Endodermal cell (in vitro differentiated cells): ENCODE results near the gene GALNT18. TPM values are rescaled to one million over a fixed set of nuclear protein-coding genes. Genes with fewer than 3 reads are reported as not detected.

ENCODE experiments used
- DNase-seq: peaks from one replicate; pipeline ENCODE4 v3.0.0-alpha.2; 2017
- H3K27ac ChIP-seq: 2 replicates; pipeline ENCODE4 v1.5.1; 2013; ENCODE audit warnings: mild to moderate bottlenecking, low read depth, low read length, moderate library complexity
- H3K27me3 ChIP-seq: 2 replicates; pipeline ENCODE4 v1.6.1; 2013; ENCODE audit warnings: mild to moderate bottlenecking, low read length, moderate library complexity; ENCODE audit not compliant: insufficient read depth, control insufficient read depth, poor library complexity, severe bottlenecking
- H3K36me3 ChIP-seq: 2 replicates; pipeline ENCODE4 v1.7.0; 2013; ENCODE audit warnings: mild to moderate bottlenecking, low read length, moderate library complexity; ENCODE audit not compliant: control insufficient read depth, insufficient read depth
- H3K4me1 ChIP-seq: one replicate; pipeline ENCODE4 v1.7.0; 2013; ENCODE audit warnings: low read length; ENCODE audit not compliant: control insufficient read depth, insufficient read depth
- H3K4me3 ChIP-seq: 2 replicates; pipeline ENCODE4 v1.5.1; 2013; ENCODE audit warnings: mild to moderate bottlenecking, low read length, moderate library complexity
- H3K9ac ChIP-seq: 2 replicates; pipeline ENCODE4 v1.6.1; 2013; ENCODE audit warnings: mild to moderate bottlenecking, low read length, moderate library complexity; ENCODE audit not compliant: poor library complexity, severe bottlenecking; ENCODE audit errors: extremely low read depth
- H3K9me3 ChIP-seq: 2 replicates; pipeline ENCODE4 v1.6.1; 2013; ENCODE audit warnings: mild to moderate bottlenecking, low read length, moderate library complexity; ENCODE audit not compliant: control insufficient read depth
- H3K27ac Mint-ChIP-seq: 2 replicates; pipeline ENCODE4 v1.8.0; 2020; ENCODE audit warnings: mixed read lengths
- H3K27me3 Mint-ChIP-seq: 2 replicates; pipeline ENCODE4 v1.8.0; 2021; ENCODE audit warnings: mild to moderate bottlenecking, mixed read lengths; ENCODE audit not compliant: insufficient read depth
- H3K36me3 Mint-ChIP-seq: 2 replicates; pipeline ENCODE4 v1.8.0; 2020; ENCODE audit warnings: low read depth, mixed read lengths
- H3K4me1 Mint-ChIP-seq: 2 replicates; pipeline ENCODE4 v1.8.0; 2020; ENCODE audit warnings: mixed read lengths
- H3K4me3 Mint-ChIP-seq: 2 replicates; pipeline ENCODE4 v1.8.0; 2020; ENCODE audit warnings: mild to moderate bottlenecking, moderate library complexity, mixed read lengths
- H3K9me3 Mint-ChIP-seq: 2 replicates; pipeline ENCODE4 v1.8.0; 2020; ENCODE audit warnings: mild to moderate bottlenecking, mixed read lengths
- CTCF ChIP-seq: fragments of 200-600 bp; sonication (generic); conservative IDR thresholded peaks from 2 replicates; pipeline ENCODE4 v1.5.0; 2021; ENCODE audit warnings: antibody characterized with exemption, mild to moderate bottlenecking
- WGBS, 2 experiments: methylation state at CpG; one replicate each; pipeline versions ENCODE4 v1.1.5 to v1.1.7; 2013; ENCODE audit warnings: missing lambda C conversion rate in 2 of 2, mixed read lengths in 1 of 2; ENCODE audit not compliant: insufficient coverage in 1 of 2, insufficient read length in 1 of 2; 5-methylcytosine and 5-hydroxymethylcytosine counted together
- total RNA-seq, 2 donors: library from RNA; stranded (reverse); fragmentation: NEBNext Ultra II Directional in 1 of 2; extraction: Animal tissue kit (Norgen Biotek cat#: 25700) in 1 of 2; gene quantifications; 2 replicates in 1 of 2; 3 replicates in 1 of 2; pipeline ENCODE4 v1.2.1, GENCODE V29; 2021

GALNT18 gene
- total RNA-seq, 2 donors from 2014 or later: 5.1 to 9.9 TPM

- no peaks in the 10 kb centered on the region for H3K9me3 ChIP-seq
- no peak overlapping the region for H3K4me3 ChIP-seq
- WGBS, 2 experiments: 93% methylated on average over 6 to 7 of the region's 7 CpGs
- H3K27me3 ChIP-seq: no peaks in the 10 kb centered on the region
- Mint-ChIP-seq H3K4me1 (peaks cover 5% of the 10 kb centered on the region), H3K9me3 (no peaks in the 10 kb centered on the region), H3K36me3 (no peaks in the 10 kb centered on the region), H3K27me3 (no peaks in the 10 kb centered on the region), H3K4me3 (no peak overlapping the region), H3K27ac (no peak overlapping the region)
- no peak for TF ChIP-seq CTCF
- no peak for DNase-seq
- peaks cover 9% of the 10 kb centered on the region for H3K4me1 ChIP-seq
- no peak overlapping the region for H3K27ac ChIP-seq
- H3K9ac ChIP-seq: no peak overlapping the region
- H3K36me3 ChIP-seq: no peaks in the 10 kb centered on the region
Observed at GRCh38 chr11:11533751-11534150, 88.1 kb downstream of the GALNT18 start.

- DNase-seq: no peak
- no peak overlapping the region for H3K9ac ChIP-seq
- no peaks in the 10 kb centered on the region for H3K9me3 ChIP-seq
- peaks cover 2% of the 10 kb centered on the region for H3K4me1 ChIP-seq
- H3K4me3 ChIP-seq: no peak overlapping the region
- Mint-ChIP-seq H3K27me3 (no peaks in the 10 kb centered on the region), H3K27ac (no peak overlapping the region), H3K9me3 (no peaks in the 10 kb centered on the region), H3K4me1 (peaks cover 5% of the 10 kb centered on the region), H3K36me3 (no peaks in the 10 kb centered on the region), H3K4me3 (no peak overlapping the region)
- H3K27me3 ChIP-seq: no peaks in the 10 kb centered on the region
- 94 to 96% methylated on average over 2 of the region's 2 CpGs for WGBS, 2 experiments
- no peak overlapping the region for H3K27ac ChIP-seq
- H3K36me3 ChIP-seq: no peaks in the 10 kb centered on the region
- TF ChIP-seq CTCF: no peak
Observed at GRCh38 chr11:11533057-11533456, 88.7 kb downstream of the GALNT18 start.

- no peak for DNase-seq
- no peak overlapping the region for H3K27ac Mint-ChIP-seq
- H3K4me3 ChIP-seq: no peak overlapping the region
- no peaks in the 10 kb centered on the region for H3K9me3 ChIP-seq
- no peaks in the 10 kb centered on the region for H3K36me3 ChIP-seq
- no peak overlapping the region for H3K4me3 Mint-ChIP-seq
- no peaks in the 10 kb centered on the region for H3K9me3 Mint-ChIP-seq
- H3K27me3 ChIP-seq: no peaks in the 10 kb centered on the region
- 94 to 96% methylated on average over 2 of the region's 2 CpGs for WGBS, 2 experiments
- TF ChIP-seq CTCF: no peak
- H3K4me1 Mint-ChIP-seq: peaks cover 4% of the 10 kb centered on the region
- H3K27ac ChIP-seq: no peak overlapping the region
- H3K4me1 ChIP-seq: no peaks in the 10 kb centered on the region
- H3K36me3 Mint-ChIP-seq: no peaks in the 10 kb centered on the region
- H3K27me3 Mint-ChIP-seq: no peaks in the 10 kb centered on the region
- no peak overlapping the region for H3K9ac ChIP-seq
Observed at GRCh38 chr11:11532574-11532973, 89.2 kb downstream of the GALNT18 start.
